Ascending aorta (tissue), 2 donors: Measurements from ENCODE around the gene ILF2. TPM values are rescaled to one million over a fixed set of nuclear protein-coding genes. Genes with fewer than 3 reads are reported as not detected.
A peak's percentile ranks its signal among the peaks of the same experiment; 100 is the strongest.

Experiments used
- DNase-seq, 2 donors: peaks; one replicate each; pipeline ENCODE4 v3.0.0-alpha.2; 2019; ENCODE audit warnings: low spot score in 2 of 2
- H3K27ac ChIP-seq, 2 donors: fragments of 200-600 bp; sonication (generic); one replicate each; pipeline ENCODE4 v1.5.1; 2016 to 2017; ENCODE audit warnings: mild to moderate bottlenecking in 1 of 2
- H3K27me3 ChIP-seq: fragments of 200-600 bp; sonication (generic); one replicate; pipeline ENCODE4 v1.5.1; 2017
- H3K36me3 ChIP-seq, 2 donors: fragments of 200-600 bp; sonication (generic); one replicate each; pipeline ENCODE4 v1.5.1; 2016
- H3K4me1 ChIP-seq, 2 donors: fragments of 200-600 bp; sonication (generic); one replicate each; pipeline ENCODE4 v1.5.1; 2016 to 2017; ENCODE audit warnings: mild to moderate bottlenecking in 1 of 2
- H3K4me3 ChIP-seq, 2 donors: fragments of 200-600 bp; sonication (generic); one replicate each; pipeline ENCODE4 v1.5.1; 2016 to 2017; ENCODE audit warnings: mild to moderate bottlenecking in 1 of 2
- H3K9me3 ChIP-seq, 2 donors: fragments of 200-600 bp; sonication (generic); one replicate each; pipeline ENCODE4 v1.5.1; 2016
- CTCF ChIP-seq, 3 experiments: fragments of 200-600 bp in 2 of 3; fragments of 450-650 bp in 1 of 3; sonication (generic) in 2 of 3; IDR thresholded peaks; one replicate each; pipeline ENCODE4 v1.5.1; 2016 to 2019; ENCODE audit warnings: antibody characterized with exemption in 3 of 3, mild to moderate bottlenecking in 1 of 3, moderate library complexity in 1 of 3
- intact Hi-C: fragments of 100-400 bp; cut with DNase I; formaldehyde crosslinking; loops from one replicate; pipeline ENCODE4 v1.15.1; 2023
- total RNA-seq: library from RNA; depleted of rRNA; stranded (reverse); fragments of >200 nt; gene quantifications from one replicate; pipeline ENCODE4 v1.1.0, GENCODE V29; 2016

Gene ILF2
- total RNA-seq, 1 donor from 2014 or later, result 37.5 TPM

- H3K4me1 ChIP-seq, result peaks cover 16 to 33% of the 10 kb centered on the region in 2 donors
- peak overlapping the region; percentile 99 to 100 for H3K27ac ChIP-seq
- no peaks in the 10 kb centered on the region for H3K27me3 ChIP-seq
- intact Hi-C loops, result loop anchor here (1.0 kb wide), 2 partner anchors 28 to 51 kb away; no protein-coding TSS in a partner anchor
- H3K4me3 ChIP-seq, result no peak overlapping the region
- no peak for TF ChIP-seq CTCF (IDR thresholded peaks at IDR 0.05)
- H3K9me3 ChIP-seq, result no peaks in the 10 kb centered on the region
- no peak for DNase-seq
- no peaks in the 10 kb centered on the region for H3K36me3 ChIP-seq
These were observed 28.3 kb upstream of the ILF2 start for GRCh38 chr1:153698923-153699714.

GRCh38 chr1:153698020-153698922, 27.5 kb upstream of the ILF2 start:
- intact Hi-C loops, result loop anchor here (1.0 kb wide), 2 partner anchors 29 to 52 kb away; no protein-coding TSS in a partner anchor
- peak overlapping the region; percentile 99 to 100 for H3K27ac ChIP-seq
- peaks cover 2 to 8% of the 10 kb centered on the region in 2 donors for H3K36me3 ChIP-seq
- H3K4me3 ChIP-seq, result peak overlapping the region; percentile 33 to 38
- DNase-seq, result peak; percentile 54 to 93
- H3K4me1 ChIP-seq, result peaks cover 16 to 33% of the 10 kb centered on the region in 2 donors
- H3K27me3 ChIP-seq, result no peaks in the 10 kb centered on the region
- H3K9me3 ChIP-seq, result no peaks in the 10 kb centered on the region
- no peak for TF ChIP-seq CTCF (IDR thresholded peaks at IDR 0.05)

GRCh38 chr1:153697191-153698019, 26.6 kb upstream of the ILF2 start:
- Histone ChIP-seq H3K36me3 (peaks cover 10 to 17% of the 10 kb centered on the region in 2 donors), H3K4me1 (peaks cover 16 to 33% of the 10 kb centered on the region in 2 donors), H3K4me3 (peak overlapping the region; percentile 33 to 38), H3K27ac (peak overlapping the region; percentile 99 to 100), H3K9me3 (no peaks in the 10 kb centered on the region), H3K27me3 (no peaks in the 10 kb centered on the region)
- TF ChIP-seq CTCF (IDR thresholded peaks at IDR 0.05), result no peak
- peak; percentile 36 to 94 for DNase-seq
- intact Hi-C loops, result loop anchor here (1.0 to 2.0 kb wide), 3 partner anchors 17 to 53 kb away; no protein-coding TSS in a partner anchor

GRCh38 chr1:153696741-153697140, 25.9 kb upstream of the ILF2 start:
- Histone ChIP-seq H3K36me3 (peaks cover 10 to 23% of the 10 kb centered on the region in 2 donors), H3K9me3 (no peaks in the 10 kb centered on the region), H3K27me3 (no peaks in the 10 kb centered on the region), H3K4me3 (no peak overlapping the region), H3K27ac (peak overlapping the region; percentile 99 to 100), H3K4me1 (peaks cover 16 to 33% of the 10 kb centered on the region in 2 donors)
- no peak for TF ChIP-seq CTCF (IDR thresholded peaks at IDR 0.05)
- intact Hi-C loops, result loop anchor here (2.0 kb wide), 1 partner anchor 16 kb away; no protein-coding TSS in a partner anchor
- no peak for DNase-seq

GRCh38 chr1:153693466-153693865, 22.7 kb upstream of the ILF2 start:
- TF ChIP-seq CTCF (IDR thresholded peaks at IDR 0.05), result no peak
- no peak overlapping the region for H3K4me3 ChIP-seq
- intact Hi-C loops, result no loop called here
- H3K9me3 ChIP-seq, result no peaks in the 10 kb centered on the region
- no peak for DNase-seq
- no peaks in the 10 kb centered on the region for H3K27me3 ChIP-seq
- H3K27ac ChIP-seq, result peak overlapping the region in 1 of 2 donors; percentile 29
- peaks cover 39 to 51% of the 10 kb centered on the region in 2 donors for H3K36me3 ChIP-seq
- H3K4me1 ChIP-seq, result peaks cover 7 to 17% of the 10 kb centered on the region in 2 donors
